ENCODE data around the gene TGFB1.
"Not testable (repeated sequence)": the region's sequence is repeated elsewhere in the genome, so short reads cannot be mapped to it uniquely, and the experiment has no call there.

Gene TGFB1

GRCh38 chr19:41371541-41371940 lies 17.8 kb upstream of the TGFB1 start:
- no peak overlapping the region for H3K27ac ChIP-seq
- DNase-seq (ENCODE audit: low read depth, low spot score) = no peak

GRCh38 chr19:41371119-41371518 lies 17.4 kb upstream of the TGFB1 start:
- H3K27ac ChIP-seq; DNase-seq (ENCODE audit: low read depth, low spot score): not testable (repeated sequence)

GRCh38 chr19:41369769-41370168 lies 16.0 kb upstream of the TGFB1 start:
- H3K27ac ChIP-seq = no peak overlapping the region
- DNase-seq (ENCODE audit: low read depth, low spot score) = no peak

GRCh38 chr19:41367848-41368301 lies 14.2 kb upstream of the TGFB1 start:
- DNase-seq (ENCODE audit: low read depth, low spot score) = peak; percentile 72
- peak overlapping the region; percentile 87 for H3K27ac ChIP-seq

GRCh38 chr19:41366089-41366488 lies 12.4 kb upstream of the TGFB1 start:
- no peak for DNase-seq (ENCODE audit: low read depth, low spot score)

GRCh38 chr19:41364524-41365391 lies 11.0 kb upstream of the TGFB1 start:
- H3K27ac ChIP-seq = peak overlapping the region; percentile 80
- no peak for DNase-seq (ENCODE audit: low read depth, low spot score)

More at GRCh38 chr19:41366089-41366488, 12.4 kb upstream of the TGFB1 start:
- no peak overlapping the region for H3K27ac ChIP-seq

- peak within 1 kb of the TSS; percentile 80 for H3K27ac ChIP-seq
- peak; percentile 90 for DNase-seq (ENCODE audit: low read depth, low spot score)
Measured at GRCh38 chr19:41363753-41364523, 10.2 kb upstream of the TGFB1 start, which contains the start of gene B9D2. TSS of gene B9D2 (minus strand) at chr19:41364149. CDS start at chr19:41363519, 630 bp downstream.

GRCh38 chr19:41363371-41363752 lies 9.6 kb upstream of the TGFB1 start:
- H3K27ac ChIP-seq = peak overlapping the region; percentile 80
- no peak for DNase-seq (ENCODE audit: low read depth, low spot score)

- H3K27ac ChIP-seq = peak overlapping the region; percentile 80
- peak; percentile 77 for DNase-seq (ENCODE audit: low read depth, low spot score)
Measured at GRCh38 chr19:41362143-41362847, 8.6 kb upstream of the TGFB1 start.

- no peak overlapping the region for H3K27ac ChIP-seq
- DNase-seq (ENCODE audit: low read depth, low spot score) = no peak
Measured at GRCh38 chr19:41359741-41360140, 6.0 kb upstream of the TGFB1 start.

GRCh38 chr19:41357746-41358145 lies 4.0 kb upstream of the TGFB1 start:
- H3K27ac ChIP-seq = no peak overlapping the region
- no peak for DNase-seq (ENCODE audit: low read depth, low spot score)

GRCh38 chr19:41356984-41357739 lies 3.4 kb upstream of the TGFB1 start:
- H3K27ac ChIP-seq = no peak overlapping the region
- DNase-seq (ENCODE audit: low read depth, low spot score) = no peak

- no peak overlapping the region for H3K27ac ChIP-seq
- no peak for DNase-seq (ENCODE audit: low read depth, low spot score)
Measured at GRCh38 chr19:41355802-41356201, 2.1 kb upstream of the TGFB1 start.

GRCh38 chr19:41355035-41355434 lies 1.3 kb upstream of the TGFB1 start:
- no peak overlapping the region for H3K27ac ChIP-seq
- no peak for DNase-seq (ENCODE audit: low read depth, low spot score)

- no peak overlapping the region for H3K27ac ChIP-seq
- DNase-seq (ENCODE audit: low read depth, low spot score) = no peak
Measured at GRCh38 chr19:41354343-41354953, 726 bp upstream of the TGFB1 start.

GRCh38 chr19:41352609-41353465 lies 885 bp downstream of the TGFB1 start:
- H3K27ac ChIP-seq = peak overlapping the region; percentile 59
- no peak for DNase-seq (ENCODE audit: low read depth, low spot score)

- peak overlapping the region; percentile 59 for H3K27ac ChIP-seq
- DNase-seq (ENCODE audit: low read depth, low spot score) = no peak
Measured at GRCh38 chr19:41352279-41352608, 1.5 kb downstream of the TGFB1 start.
